GM10847 (cell line): ENCODE results near the gene CACNA1F.

Experiments used
- POLR2A ChIP-seq: IDR thresholded peaks from 2 replicates; pipeline ENCODE4 v1.6.1; 2011; ENCODE audit not compliant: insufficient read length; ENCODE audit errors: extremely low read depth

The CACNA1F gene

GRCh38 chrX:49179358-49179757 is 53.8 kb downstream of the CACNA1F start:
- TF ChIP-seq POLR2A = no peak

GRCh38 chrX:49178537-49178936 is 54.6 kb downstream of the CACNA1F start:
- TF ChIP-seq POLR2A = no peak

GRCh38 chrX:49177873-49178480 is 55.2 kb downstream of the CACNA1F start:
- no peak for TF ChIP-seq POLR2A

DNA sequence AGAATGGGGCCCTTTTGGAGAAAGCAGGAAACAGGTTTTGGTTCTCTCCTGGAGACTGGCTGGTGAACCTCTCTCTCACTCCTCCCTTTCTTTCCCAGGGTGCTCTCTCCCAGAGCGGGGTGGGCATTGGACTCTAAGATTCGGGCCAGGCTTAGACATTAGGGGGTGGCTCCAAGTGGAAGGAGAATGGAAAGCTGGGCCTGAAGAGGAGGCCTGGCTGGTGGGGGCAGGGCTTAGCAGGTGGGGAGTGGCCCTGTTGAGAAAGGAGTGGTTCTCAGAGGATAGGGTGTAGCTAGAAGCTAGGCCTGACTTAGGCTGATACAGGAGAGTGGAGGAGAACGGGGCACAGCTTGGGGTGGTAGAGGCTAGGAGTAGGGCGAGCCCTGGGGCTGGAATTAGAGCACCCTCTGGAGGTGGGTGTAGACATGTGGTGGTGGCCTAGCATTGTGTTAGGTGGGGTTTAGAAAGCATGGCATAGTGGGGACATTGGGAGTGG is 55.8 kb downstream of the CACNA1F start:
- TF ChIP-seq POLR2A = no peak

DNA sequence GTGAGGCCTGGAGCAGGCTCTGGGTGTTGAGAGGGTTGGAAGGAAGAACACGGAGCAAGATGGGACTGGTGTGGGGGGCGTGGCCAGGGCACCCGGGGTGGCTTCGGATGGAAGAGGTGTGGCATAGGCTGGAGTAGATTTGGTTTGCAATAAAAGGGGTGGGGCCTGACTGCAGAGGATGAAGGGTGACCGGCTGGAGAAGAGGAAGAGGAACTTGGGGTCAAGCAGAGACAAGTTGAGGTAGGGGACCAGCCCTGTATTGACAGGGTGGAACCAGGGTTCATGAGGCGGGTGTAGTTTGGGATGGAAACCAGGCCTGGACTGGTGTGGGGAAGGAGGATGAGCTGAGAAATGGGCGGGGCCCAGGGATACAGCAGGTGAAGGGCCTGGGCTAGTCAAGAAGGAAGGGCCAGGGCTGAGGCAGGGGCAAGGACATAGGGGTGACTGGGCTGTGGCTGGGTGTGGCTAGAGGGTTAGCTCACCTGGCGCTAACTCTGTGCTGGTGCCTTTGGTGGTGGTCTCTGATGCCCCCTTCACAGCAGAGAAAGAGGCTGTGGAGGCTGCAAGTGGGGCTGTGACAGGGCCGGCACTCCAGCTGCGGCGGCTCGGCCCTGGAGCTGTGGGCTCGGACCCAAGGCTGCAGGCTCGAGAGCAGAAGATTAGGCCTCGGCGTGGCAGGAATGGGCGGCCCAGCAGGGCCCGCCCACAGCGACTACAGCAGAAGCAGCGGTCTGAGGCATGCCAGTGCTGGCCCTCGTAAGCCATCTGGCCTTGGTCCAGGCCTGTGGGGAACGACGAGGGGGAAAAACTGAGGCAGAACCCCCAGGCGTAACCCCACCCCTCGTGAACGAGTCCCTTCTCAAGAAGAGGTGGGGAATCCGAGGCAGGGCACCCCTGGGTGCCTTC is 56.5 kb downstream of the CACNA1F start:
- TF ChIP-seq POLR2A = no peak

- TF ChIP-seq POLR2A = no peak
Observed at GRCh38 chrX:49175435-49176274, 57.5 kb downstream of the CACNA1F start.

DNA sequence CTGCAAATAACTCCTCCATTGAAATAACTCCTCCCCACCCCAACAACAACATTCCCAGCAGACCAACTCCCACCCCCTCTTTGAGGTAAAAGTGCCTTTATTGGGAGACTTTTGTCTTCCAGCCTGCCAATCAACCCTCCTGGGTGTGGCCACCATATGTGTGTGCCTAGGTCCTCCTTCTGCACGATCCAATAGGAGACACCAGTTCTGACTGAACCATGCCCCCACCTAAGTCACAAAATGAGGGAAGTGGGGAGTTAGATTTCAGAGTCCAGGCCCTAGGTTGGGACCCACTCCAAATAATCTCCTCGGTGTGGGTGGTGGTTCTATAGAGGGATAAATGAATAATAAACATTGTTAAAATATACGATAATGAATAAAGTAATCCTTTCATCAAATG is 58.4 kb downstream of the CACNA1F start:
- TF ChIP-seq POLR2A = no peak

DNA sequence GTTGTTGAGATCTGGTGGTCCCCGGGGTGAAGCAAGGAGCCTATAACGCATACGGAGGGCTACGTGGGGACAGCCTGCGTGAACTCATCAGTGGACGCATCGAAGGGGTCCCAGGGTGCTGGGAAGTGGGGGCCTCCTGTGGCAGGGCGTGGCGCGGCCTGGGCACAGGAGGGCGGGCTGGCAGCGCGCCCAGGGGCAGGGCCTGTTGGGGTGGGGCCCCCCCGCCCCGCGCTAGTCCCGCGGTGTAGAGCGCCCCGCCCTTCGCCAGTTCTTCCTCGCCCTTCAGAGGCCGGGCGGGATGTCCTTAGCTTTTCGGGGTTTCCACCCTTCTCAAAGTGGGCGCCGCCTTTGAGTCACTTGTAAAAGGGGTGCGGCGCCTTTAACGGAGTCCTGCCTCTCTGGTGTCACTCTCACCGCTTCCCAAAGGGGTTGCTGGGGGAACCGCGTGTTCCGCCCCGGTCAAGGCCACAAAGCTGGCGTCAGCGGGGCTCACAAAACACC is 60.8 kb downstream of the CACNA1F start:
- TF ChIP-seq POLR2A = no peak

- TF ChIP-seq POLR2A = no peak
Observed at GRCh38 chrX:49171752-49172279, 61.3 kb downstream of the CACNA1F start, which contains the start of gene PLP2. Gene PLP2 (plus strand): TSS chrX:49171898. CDS start chrX:49172001, 103 bp downstream.

GRCh38 chrX:49167740-49168108 is 65.4 kb downstream of the CACNA1F start:
- no peak for TF ChIP-seq POLR2A

DNA sequence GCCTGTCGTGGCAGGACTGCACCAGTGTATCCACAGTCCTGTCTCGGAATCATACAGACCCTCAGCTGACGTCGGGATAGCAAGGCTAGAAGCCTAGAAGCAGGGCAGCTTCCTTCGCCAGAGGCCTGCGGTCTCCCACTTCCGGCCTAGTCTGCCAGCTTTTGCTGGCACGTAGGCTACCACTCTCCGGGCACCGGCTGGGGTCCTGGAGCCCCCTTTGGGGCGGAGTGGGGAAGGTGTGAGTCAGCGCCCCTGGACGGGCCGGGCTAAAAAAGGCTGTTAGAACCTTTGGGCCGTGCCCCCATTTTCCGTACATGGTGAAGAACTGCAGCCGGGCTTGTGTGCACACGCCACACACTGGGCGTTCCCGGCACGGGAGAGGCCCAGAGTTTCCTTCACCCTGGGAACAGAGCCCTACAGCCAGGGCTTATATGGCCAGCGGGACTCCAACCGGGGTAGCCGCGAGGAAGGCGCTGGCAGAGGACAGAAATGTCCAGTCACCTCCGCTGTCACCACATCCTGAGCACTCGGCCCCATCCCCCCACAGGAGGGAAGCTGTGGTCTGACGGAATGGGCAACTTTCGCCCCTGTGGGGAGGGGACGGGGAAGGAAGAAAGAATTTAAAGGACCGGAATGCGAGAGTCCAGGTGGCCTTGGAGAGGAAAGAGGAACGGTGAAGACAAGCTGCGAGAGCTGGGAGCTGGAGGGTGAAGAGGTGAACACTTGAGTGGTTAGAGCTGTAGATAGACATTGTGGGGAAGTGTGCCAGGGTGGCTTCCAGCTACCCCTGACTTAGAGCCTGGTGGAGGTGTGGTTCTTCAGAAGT is 66.0 kb downstream of the CACNA1F start:
- peak; percentile 28 for TF ChIP-seq POLR2A

- peak; percentile 16 for TF ChIP-seq POLR2A
Observed at GRCh38 chrX:49165901-49166881, 66.9 kb downstream of the CACNA1F start.

DNA sequence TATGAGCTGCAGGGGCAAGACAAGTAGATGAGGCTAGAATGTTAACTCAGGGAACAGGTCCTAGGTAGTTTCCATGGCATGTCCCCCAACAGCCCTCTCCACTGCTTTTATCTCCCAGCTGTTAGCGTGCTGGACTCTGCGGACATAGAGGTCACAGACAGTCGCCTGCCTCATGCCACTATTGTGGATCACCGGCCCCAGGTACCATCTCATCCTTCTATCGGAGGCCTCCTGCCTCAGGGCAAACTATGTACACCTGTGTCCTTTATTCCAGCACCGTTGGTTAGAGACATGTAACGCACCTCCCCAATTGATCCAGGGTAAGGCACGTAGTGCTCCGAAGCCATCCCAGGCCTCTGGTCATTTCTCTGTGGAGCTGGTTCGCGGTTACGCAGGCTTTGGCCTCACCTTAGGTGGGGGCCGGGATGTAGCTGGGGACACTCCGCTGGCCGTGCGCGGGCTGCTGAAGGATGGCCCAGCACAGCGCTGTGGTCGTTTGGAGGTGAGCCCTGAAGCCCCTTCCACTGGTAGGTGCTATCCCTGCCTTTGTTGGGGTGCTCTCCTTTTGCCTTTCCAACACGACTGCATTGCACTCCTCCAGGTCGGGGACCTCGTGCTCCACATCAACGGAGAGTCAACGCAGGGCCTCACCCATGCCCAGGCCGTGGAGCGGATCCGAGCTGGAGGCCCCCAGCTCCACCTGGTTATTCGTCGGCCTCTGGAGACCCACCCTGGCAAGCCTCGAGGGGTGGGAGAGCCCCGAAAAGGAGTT is 68.4 kb downstream of the CACNA1F start:
- TF ChIP-seq POLR2A = no peak
